Measurements from ENCODE around the gene THAP7. TPM values are rescaled to one million over a fixed set of nuclear protein-coding genes. Genes with fewer than 3 reads are reported as not detected.
A peak's percentile ranks its signal among the peaks of the same experiment; 100 is the strongest.

The THAP7 gene
- total RNA-seq, 1 donor from 2014 or later, result 12.2 TPM

DNA sequence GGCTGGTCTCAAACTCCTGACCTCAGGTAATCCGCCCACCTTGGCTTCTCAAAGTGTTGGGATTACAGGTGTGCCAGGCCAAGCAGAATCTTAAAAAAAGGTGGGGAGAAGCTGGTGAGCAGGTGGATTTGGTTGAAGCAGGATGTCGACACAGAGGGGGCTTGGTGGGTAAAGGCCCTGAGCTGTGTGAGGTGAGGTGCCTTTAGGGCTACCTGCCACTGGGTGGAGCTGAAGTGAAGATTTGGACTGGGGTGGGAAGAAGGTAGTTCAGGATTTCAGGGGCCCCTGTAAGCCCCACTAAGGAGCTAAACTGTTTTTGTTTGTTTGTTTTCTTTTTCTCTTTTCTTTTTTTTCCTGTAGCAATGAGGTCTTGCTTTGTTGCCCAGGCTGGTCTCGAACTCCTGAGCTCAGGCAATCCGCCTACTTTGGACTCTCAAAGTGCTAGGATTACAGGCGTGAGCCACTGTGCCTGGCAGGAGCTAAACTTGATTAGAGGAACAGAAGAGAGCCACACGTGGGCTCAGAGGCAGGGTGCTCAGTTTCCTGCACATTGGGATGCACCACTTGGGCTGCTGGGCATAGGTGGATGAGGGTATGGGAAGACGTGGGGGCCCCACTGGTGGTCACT is 19.0 kb upstream of the THAP7 start:
- H3K27me3 ChIP-seq (ENCODE audit: insufficient read depth, low read length), result no peaks in the 10 kb centered on the region
- no peak overlapping the region for H3K9ac ChIP-seq (ENCODE audit: low read length)
- no peak overlapping the region for H3K4me3 ChIP-seq (ENCODE audit: insufficient read depth, low read depth, low read length)
- no peaks in the 10 kb centered on the region for H3K4me1 ChIP-seq (ENCODE audit: insufficient read depth, low read length)
- no peak overlapping the region for H3K4me2 ChIP-seq (ENCODE audit: low read length)
- DNase-seq (ENCODE audit: low read depth) (no peak), FAIRE-seq (no peak)
- no peaks in the 10 kb centered on the region for H4K20me1 ChIP-seq (ENCODE audit: insufficient read depth, low read length)
- Mint-ChIP-seq H3K27me3 (ENCODE audit: low read depth, unreplicated experiment) (peaks cover 37% of the 10 kb centered on the region), H3K4me1 (ENCODE audit: low read depth, unreplicated experiment) (peaks cover 3% of the 10 kb centered on the region), H3K27ac (ENCODE audit: unreplicated experiment) (peak overlapping the region; percentile 9), H3K9me3 (ENCODE audit: unreplicated experiment) (peaks cover 8% of the 10 kb centered on the region), H3K36me3 (ENCODE audit: low read depth, unreplicated experiment) (peaks cover 3% of the 10 kb centered on the region), H3K4me3 (ENCODE audit: unreplicated experiment) (no peak overlapping the region)
- no peak overlapping the region for H3K27ac ChIP-seq (ENCODE audit: low read depth, low read length)
- H2AFZ ChIP-seq (ENCODE audit: low read depth, low read length), result no peak overlapping the region
- no peaks in the 10 kb centered on the region for H3K36me3 ChIP-seq (ENCODE audit: insufficient read depth, low read length)
- no peak for TF ChIP-seq EZH2 (IDR thresholded peaks at IDR 0.05; ENCODE audit: insufficient read depth, low read length)
- TF ChIP-seq, protein P1, sequence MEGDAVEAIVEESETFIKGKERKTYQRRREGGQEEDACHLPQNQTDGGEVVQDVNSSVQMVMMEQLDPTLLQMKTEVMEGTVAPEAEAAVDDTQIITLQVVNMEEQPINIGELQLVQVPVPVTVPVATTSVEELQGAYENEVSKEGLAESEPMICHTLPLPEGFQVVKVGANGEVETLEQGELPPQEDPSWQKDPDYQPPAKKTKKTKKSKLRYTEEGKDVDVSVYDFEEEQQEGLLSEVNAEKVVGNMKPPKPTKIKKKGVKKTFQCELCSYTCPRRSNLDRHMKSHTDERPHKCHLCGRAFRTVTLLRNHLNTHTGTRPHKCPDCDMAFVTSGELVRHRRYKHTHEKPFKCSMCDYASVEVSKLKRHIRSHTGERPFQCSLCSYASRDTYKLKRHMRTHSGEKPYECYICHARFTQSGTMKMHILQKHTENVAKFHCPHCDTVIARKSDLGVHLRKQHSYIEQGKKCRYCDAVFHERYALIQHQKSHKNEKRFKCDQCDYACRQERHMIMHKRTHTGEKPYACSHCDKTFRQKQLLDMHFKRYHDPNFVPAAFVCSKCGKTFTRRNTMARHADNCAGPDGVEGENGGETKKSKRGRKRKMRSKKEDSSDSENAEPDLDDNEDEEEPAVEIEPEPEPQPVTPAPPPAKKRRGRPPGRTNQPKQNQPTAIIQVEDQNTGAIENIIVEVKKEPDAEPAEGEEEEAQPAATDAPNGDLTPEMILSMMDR (IDR thresholded peaks at IDR 0.05; ENCODE audit: insufficient read depth, low read depth, low read length), result peak; percentile 29
- H3K9me3 ChIP-seq (ENCODE audit: insufficient read depth, low read depth, low read length), result no peaks in the 10 kb centered on the region
- H3K79me2 ChIP-seq (ENCODE audit: insufficient read depth, low read length), result no peaks in the 10 kb centered on the region

DNA sequence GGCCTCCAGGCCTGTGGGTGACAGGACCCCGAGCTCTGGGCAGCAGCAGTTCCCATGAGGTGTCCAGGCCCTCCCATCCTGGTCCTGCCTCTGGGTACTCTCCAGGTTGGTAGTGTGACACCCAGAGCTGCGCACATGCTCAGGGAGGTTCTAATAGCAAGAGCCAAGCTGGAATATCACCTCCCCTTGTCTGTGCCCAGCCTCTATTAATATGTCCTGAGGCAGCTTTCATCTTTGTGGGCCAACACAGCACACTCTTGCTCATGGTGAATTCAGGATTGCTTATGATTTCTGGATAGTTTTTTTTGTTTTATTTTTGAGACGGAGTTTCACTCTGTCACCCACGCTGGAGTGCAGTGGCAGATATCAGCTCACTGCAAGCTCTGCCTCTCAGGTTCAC is 16.4 kb upstream of the THAP7 start:
- Mint-ChIP-seq H3K4me1 (ENCODE audit: low read depth, unreplicated experiment) (peaks cover 8% of the 10 kb centered on the region), H3K36me3 (ENCODE audit: low read depth, unreplicated experiment) (peaks cover 3% of the 10 kb centered on the region), H3K9me3 (ENCODE audit: unreplicated experiment) (peaks cover 8% of the 10 kb centered on the region), H3K27ac (ENCODE audit: unreplicated experiment) (no peak overlapping the region), H3K27me3 (ENCODE audit: low read depth, unreplicated experiment) (peaks cover 29% of the 10 kb centered on the region), H3K4me3 (ENCODE audit: unreplicated experiment) (no peak overlapping the region)
- DNase-seq (ENCODE audit: low read depth), result no peak
- no peak for FAIRE-seq
- no peaks in the 10 kb centered on the region for H3K79me2 ChIP-seq (ENCODE audit: insufficient read depth, low read length)
- H3K27me3 ChIP-seq (ENCODE audit: insufficient read depth, low read length), result no peaks in the 10 kb centered on the region
- peaks cover 21% of the 10 kb centered on the region for H3K4me1 ChIP-seq (ENCODE audit: insufficient read depth, low read length)
- H3K4me3 ChIP-seq (ENCODE audit: insufficient read depth, low read depth, low read length), result no peak overlapping the region
- H3K9me3 ChIP-seq (ENCODE audit: insufficient read depth, low read depth, low read length), result no peaks in the 10 kb centered on the region
- H3K27ac ChIP-seq (ENCODE audit: low read depth, low read length), result no peak overlapping the region
- TF ChIP-seq, protein P1 (IDR thresholded peaks at IDR 0.05; ENCODE audit: insufficient read depth, low read depth, low read length), result no peak
- TF ChIP-seq EZH2 (IDR thresholded peaks at IDR 0.05; ENCODE audit: insufficient read depth, low read length), result no peak
- no peak overlapping the region for H3K4me2 ChIP-seq (ENCODE audit: low read length)
- no peaks in the 10 kb centered on the region for H4K20me1 ChIP-seq (ENCODE audit: insufficient read depth, low read length)
- H3K9ac ChIP-seq (ENCODE audit: low read length), result no peak overlapping the region
- H3K36me3 ChIP-seq (ENCODE audit: insufficient read depth, low read length), result no peaks in the 10 kb centered on the region
- no peak overlapping the region for H2AFZ ChIP-seq (ENCODE audit: low read depth, low read length)

DNA sequence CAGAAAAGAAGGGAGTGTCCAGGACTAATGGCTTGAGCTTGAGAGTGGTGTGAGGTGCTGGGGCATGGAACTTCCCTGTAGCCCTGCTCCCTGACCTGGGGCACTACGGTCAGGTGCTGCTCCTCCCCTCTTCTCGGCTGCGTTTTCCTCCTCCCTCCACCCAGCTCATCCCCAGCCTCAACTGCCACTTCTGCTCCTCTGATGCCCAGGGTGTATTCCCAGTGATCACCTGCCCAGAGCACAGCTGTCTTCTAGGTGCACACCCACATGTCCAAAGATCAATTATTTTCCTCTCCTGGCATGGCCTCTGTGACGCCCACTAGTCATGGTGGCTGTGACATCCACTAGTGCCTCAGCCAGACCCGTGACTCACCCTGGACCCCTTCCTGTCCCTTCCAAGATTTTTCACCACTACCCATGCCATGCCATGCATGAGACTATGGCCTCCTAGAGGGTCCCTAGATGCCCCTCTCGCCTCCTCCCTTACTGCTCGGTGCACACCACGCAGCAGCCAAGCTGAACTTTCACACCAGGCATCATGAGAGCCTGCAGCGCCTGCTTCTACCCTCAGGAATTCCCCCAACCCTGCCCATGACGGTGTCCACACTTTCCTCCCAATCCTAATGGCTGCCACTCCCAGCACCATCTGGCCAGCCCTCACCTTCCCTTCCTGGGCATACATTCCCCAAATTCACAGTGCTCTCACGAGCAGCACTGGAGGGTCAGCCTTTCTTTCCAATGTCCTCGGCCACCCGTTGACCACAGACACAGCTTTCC is 14.9 kb upstream of the THAP7 start:
- peaks cover 3% of the 10 kb centered on the region for H3K36me3 Mint-ChIP-seq (ENCODE audit: low read depth, unreplicated experiment)
- peak overlapping the region; percentile 40 for H3K4me3 Mint-ChIP-seq (ENCODE audit: unreplicated experiment)
- H3K27ac ChIP-seq (ENCODE audit: low read depth, low read length), result no peak overlapping the region
- no peak for TF ChIP-seq EZH2 (IDR thresholded peaks at IDR 0.05; ENCODE audit: insufficient read depth, low read length)
- no peak overlapping the region for H3K4me3 ChIP-seq (ENCODE audit: insufficient read depth, low read depth, low read length)
- no peak for DNase-seq (ENCODE audit: low read depth)
- no peaks in the 10 kb centered on the region for H3K9me3 ChIP-seq (ENCODE audit: insufficient read depth, low read depth, low read length)
- H3K27ac Mint-ChIP-seq (ENCODE audit: unreplicated experiment), result peak overlapping the region; percentile 77
- no peaks in the 10 kb centered on the region for H3K27me3 ChIP-seq (ENCODE audit: insufficient read depth, low read length)
- H3K36me3 ChIP-seq (ENCODE audit: insufficient read depth, low read length), result no peaks in the 10 kb centered on the region
- H3K9me3 Mint-ChIP-seq (ENCODE audit: unreplicated experiment), result peaks cover 8% of the 10 kb centered on the region
- no peak overlapping the region for H3K9ac ChIP-seq (ENCODE audit: low read length)
- no peak overlapping the region for H2AFZ ChIP-seq (ENCODE audit: low read depth, low read length)
- peaks cover 26% of the 10 kb centered on the region for H3K27me3 Mint-ChIP-seq (ENCODE audit: low read depth, unreplicated experiment)
- no peaks in the 10 kb centered on the region for H3K79me2 ChIP-seq (ENCODE audit: insufficient read depth, low read length)
- peaks cover 21% of the 10 kb centered on the region for H3K4me1 ChIP-seq (ENCODE audit: insufficient read depth, low read length)
- no peaks in the 10 kb centered on the region for H4K20me1 ChIP-seq (ENCODE audit: insufficient read depth, low read length)
- H3K4me1 Mint-ChIP-seq (ENCODE audit: low read depth, unreplicated experiment), result peaks cover 8% of the 10 kb centered on the region
- FAIRE-seq, result no peak
- no peak overlapping the region for H3K4me2 ChIP-seq (ENCODE audit: low read length)
